ENCODE results near the gene CADPS2. TPM values are rescaled to one million over a fixed set of nuclear protein-coding genes. Genes with fewer than 3 reads are reported as not detected.

CADPS2 gene
- total RNA-seq, 2 donors from 2014 or later = 4.3 to 11.7 TPM

DNA sequence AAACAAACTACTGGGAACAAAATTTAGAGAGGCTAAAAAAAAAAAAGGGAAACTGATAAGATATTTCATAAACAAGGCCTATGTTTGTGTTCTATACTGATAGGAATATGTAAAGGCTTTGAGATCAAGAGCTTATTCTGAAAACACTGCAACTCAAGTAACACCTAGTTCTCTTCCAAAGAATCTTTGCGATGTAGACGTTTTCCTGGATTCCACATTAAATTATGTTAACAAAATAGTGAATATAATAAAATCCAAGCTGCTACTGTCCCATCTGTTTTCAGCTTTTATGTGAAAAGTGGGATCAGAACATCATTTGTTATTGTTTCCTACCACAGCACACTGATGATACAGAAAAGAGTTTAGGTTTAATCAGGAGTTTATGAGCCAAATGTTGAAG, 130.6 kb downstream of the CADPS2 start:
- Histone ChIP-seq H3K27me3 (ENCODE audit: control insufficient read depth, insufficient read depth, low read length, poor library complexity, severe bottlenecking) (no peaks in the 10 kb centered on the region), H3K36me3 (ENCODE audit: control insufficient read depth, insufficient read depth, low read length) (no peaks in the 10 kb centered on the region), H3K27ac (ENCODE audit: low read depth, low read length) (no peak overlapping the region), H3K9me3 (ENCODE audit: control insufficient read depth, low read length) (no peaks in the 10 kb centered on the region), H3K4me1 (ENCODE audit: control insufficient read depth, insufficient read depth, low read length) (no peaks in the 10 kb centered on the region), H3K4me3 (ENCODE audit: low read length) (no peak overlapping the region), H3K9ac (ENCODE audit: extremely low read depth, low read length, poor library complexity, severe bottlenecking) (no peak overlapping the region)
- no peak overlapping the region for H3K4me3 Mint-ChIP-seq
- no peak for DNase-seq
- peaks cover 17% of the 10 kb centered on the region for H3K4me1 Mint-ChIP-seq
- H3K36me3 Mint-ChIP-seq (ENCODE audit: low read depth) = no peaks in the 10 kb centered on the region
- no peak overlapping the region for H3K27ac Mint-ChIP-seq
- no peaks in the 10 kb centered on the region for H3K9me3 Mint-ChIP-seq
- no CpG with 5 or more reads among the region's 2 CpGs for WGBS, 2 experiments (ENCODE audit: insufficient coverage in 1 of 2, insufficient read length in 1 of 2)
- TF ChIP-seq, protein P1, sequence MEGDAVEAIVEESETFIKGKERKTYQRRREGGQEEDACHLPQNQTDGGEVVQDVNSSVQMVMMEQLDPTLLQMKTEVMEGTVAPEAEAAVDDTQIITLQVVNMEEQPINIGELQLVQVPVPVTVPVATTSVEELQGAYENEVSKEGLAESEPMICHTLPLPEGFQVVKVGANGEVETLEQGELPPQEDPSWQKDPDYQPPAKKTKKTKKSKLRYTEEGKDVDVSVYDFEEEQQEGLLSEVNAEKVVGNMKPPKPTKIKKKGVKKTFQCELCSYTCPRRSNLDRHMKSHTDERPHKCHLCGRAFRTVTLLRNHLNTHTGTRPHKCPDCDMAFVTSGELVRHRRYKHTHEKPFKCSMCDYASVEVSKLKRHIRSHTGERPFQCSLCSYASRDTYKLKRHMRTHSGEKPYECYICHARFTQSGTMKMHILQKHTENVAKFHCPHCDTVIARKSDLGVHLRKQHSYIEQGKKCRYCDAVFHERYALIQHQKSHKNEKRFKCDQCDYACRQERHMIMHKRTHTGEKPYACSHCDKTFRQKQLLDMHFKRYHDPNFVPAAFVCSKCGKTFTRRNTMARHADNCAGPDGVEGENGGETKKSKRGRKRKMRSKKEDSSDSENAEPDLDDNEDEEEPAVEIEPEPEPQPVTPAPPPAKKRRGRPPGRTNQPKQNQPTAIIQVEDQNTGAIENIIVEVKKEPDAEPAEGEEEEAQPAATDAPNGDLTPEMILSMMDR (conservative IDR thresholded peaks at IDR 0.05) = no peak
- no peaks in the 10 kb centered on the region for H3K27me3 Mint-ChIP-seq (ENCODE audit: insufficient read depth)

DNA sequence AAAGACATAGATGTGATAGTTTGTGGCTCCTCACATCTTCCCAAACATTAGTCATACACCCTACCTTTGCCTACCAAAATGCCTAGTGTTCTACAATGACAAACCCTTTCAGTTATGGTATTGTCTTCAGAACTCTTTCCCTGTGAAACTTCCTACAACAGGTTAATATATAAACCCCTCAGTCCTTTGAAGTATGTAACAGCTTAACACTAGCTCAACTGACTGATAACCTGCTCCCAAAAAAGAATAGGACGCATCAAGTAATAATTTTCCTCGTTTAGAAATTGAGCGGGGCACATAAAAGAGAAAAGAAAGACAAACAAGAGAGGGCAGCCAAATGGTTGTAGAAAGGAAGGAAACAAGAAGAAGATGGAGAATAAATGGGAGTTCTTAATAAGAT, 133.7 kb downstream of the CADPS2 start:
- H3K27me3 Mint-ChIP-seq (ENCODE audit: insufficient read depth) = no peaks in the 10 kb centered on the region
- WGBS, 2 experiments (ENCODE audit: insufficient coverage in 1 of 2, insufficient read length in 1 of 2) = 96 to 100% methylated on average over 3 of the region's 3 CpGs
- H3K4me1 Mint-ChIP-seq = peaks cover 34% of the 10 kb centered on the region
- Histone ChIP-seq H3K9ac (ENCODE audit: extremely low read depth, low read length, poor library complexity, severe bottlenecking) (no peak overlapping the region), H3K4me3 (ENCODE audit: low read length) (no peak overlapping the region), H3K9me3 (ENCODE audit: control insufficient read depth, low read length) (no peaks in the 10 kb centered on the region), H3K4me1 (ENCODE audit: control insufficient read depth, insufficient read depth, low read length) (no peaks in the 10 kb centered on the region), H3K36me3 (ENCODE audit: control insufficient read depth, insufficient read depth, low read length) (no peaks in the 10 kb centered on the region), H3K27ac (ENCODE audit: low read depth, low read length) (no peak overlapping the region), H3K27me3 (ENCODE audit: control insufficient read depth, insufficient read depth, low read length, poor library complexity, severe bottlenecking) (no peaks in the 10 kb centered on the region)
- no peak for DNase-seq
- TF ChIP-seq, protein P1 (conservative IDR thresholded peaks at IDR 0.05) = no peak
- H3K27ac Mint-ChIP-seq = no peak overlapping the region
- H3K9me3 Mint-ChIP-seq = no peaks in the 10 kb centered on the region
- no peaks in the 10 kb centered on the region for H3K36me3 Mint-ChIP-seq (ENCODE audit: low read depth)
- no peak overlapping the region for H3K4me3 Mint-ChIP-seq

- H3K27ac ChIP-seq (ENCODE audit: low read depth, low read length) = no peak overlapping the region
- no peak overlapping the region for H3K4me3 ChIP-seq (ENCODE audit: low read length)
- no peak for DNase-seq
- H3K36me3 ChIP-seq (ENCODE audit: control insufficient read depth, insufficient read depth, low read length) = no peaks in the 10 kb centered on the region
- no peaks in the 10 kb centered on the region for H3K9me3 ChIP-seq (ENCODE audit: control insufficient read depth, low read length)
- H3K4me1 ChIP-seq (ENCODE audit: control insufficient read depth, insufficient read depth, low read length) = peaks cover 5% of the 10 kb centered on the region
- peaks cover 55% of the 10 kb centered on the region for H3K4me1 Mint-ChIP-seq
- TF ChIP-seq, protein P1 (conservative IDR thresholded peaks at IDR 0.05) = no peak
- no peak overlapping the region for H3K4me3 Mint-ChIP-seq
- H3K27me3 ChIP-seq (ENCODE audit: control insufficient read depth, insufficient read depth, low read length, poor library complexity, severe bottlenecking) = peaks cover 4% of the 10 kb centered on the region
- H3K9ac ChIP-seq (ENCODE audit: extremely low read depth, low read length, poor library complexity, severe bottlenecking) = no peak overlapping the region
- no peaks in the 10 kb centered on the region for H3K9me3 Mint-ChIP-seq
- WGBS, 2 experiments (ENCODE audit: insufficient coverage in 1 of 2, insufficient read length in 1 of 2) = 92 to 97% methylated on average over 1 to 2 of the region's 2 CpGs
- no peaks in the 10 kb centered on the region for H3K27me3 Mint-ChIP-seq (ENCODE audit: insufficient read depth)
- H3K36me3 Mint-ChIP-seq (ENCODE audit: low read depth) = no peaks in the 10 kb centered on the region
- no peak overlapping the region for H3K27ac Mint-ChIP-seq
Measured at GRCh38 chr7:122750389-122750788, 135.9 kb downstream of the CADPS2 start.
